ENCODE measurements around the gene DYSF. TPM values are rescaled to one million over a fixed set of nuclear protein-coding genes. Genes with fewer than 3 reads are reported as not detected.

The DYSF gene
- total RNA-seq, 1 experiment from 2014 or later = 0.89 TPM

DNA sequence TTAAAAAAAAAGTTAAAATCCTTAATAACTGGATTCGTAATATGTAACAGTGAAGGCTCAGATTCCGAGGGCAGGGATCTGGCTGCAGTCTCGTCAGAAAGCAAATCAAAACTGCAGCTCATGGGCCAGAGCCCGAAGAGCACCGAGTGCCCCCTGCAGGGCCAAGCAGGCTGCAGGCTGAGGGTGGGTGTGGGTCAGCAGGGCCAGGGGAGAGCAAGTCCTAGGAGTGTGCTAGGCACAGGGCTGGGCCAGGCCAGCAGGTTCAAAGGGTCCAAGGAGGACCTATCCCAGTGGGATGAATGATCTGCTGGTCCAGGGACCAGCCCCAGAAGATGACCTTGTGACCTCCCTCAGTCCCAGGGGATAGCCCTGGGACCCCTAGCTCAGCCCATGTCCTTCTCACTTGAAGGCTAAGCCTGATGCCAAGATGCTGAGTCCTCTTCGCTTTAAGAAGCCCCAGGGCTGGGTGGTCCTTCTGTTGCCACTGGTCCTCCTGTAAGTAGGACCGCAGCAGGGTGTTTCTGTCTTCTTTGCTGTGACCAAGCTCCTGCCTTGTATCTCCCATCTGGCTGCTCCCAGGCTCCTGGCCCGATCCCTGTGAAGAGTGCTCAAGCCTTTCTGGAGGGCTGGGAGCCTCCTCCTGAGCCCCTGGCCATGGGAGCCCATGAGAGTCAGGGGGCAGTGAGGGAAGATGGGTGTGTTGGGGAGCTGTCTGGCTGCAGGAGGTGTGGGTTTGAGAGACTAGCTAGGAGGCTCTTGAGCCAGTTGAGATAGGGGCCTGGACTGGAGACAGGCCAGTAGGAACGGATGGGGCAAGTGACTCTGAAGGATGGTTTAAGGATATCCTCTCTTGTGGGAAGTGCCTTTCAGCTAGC lies 150.7 kb downstream of the DYSF start:
- no peaks in the 10 kb centered on the region for H3K4me1 ChIP-seq (ENCODE audit: control insufficient read depth in 1 of 2, insufficient read depth in 2 of 2, low read length in 2 of 2)
- no peaks in the 10 kb centered on the region for H4K20me1 ChIP-seq (ENCODE audit: insufficient read depth)
- H3K4me2 ChIP-seq (ENCODE audit: low read length) = no peak overlapping the region
- RAD21 ChIA-PET (ENCODE audit: low non-redundant PET in 1 of 2, low total read pairs in 2 of 2, uncharacterized antibody in 2 of 2, unreplicated experiment in 2 of 2) = no interaction called here
- CTCF ChIA-PET = no interaction called here
- POLR2A ChIA-PET = no interaction called here
- no peak for DNase-seq (ENCODE audit: low read depth, low spot score)
- no peaks in the 10 kb centered on the region for H3K9me2 ChIP-seq (ENCODE audit: insufficient read depth)
- H3K79me2 ChIP-seq (ENCODE audit: insufficient read depth, low read length) = no peaks in the 10 kb centered on the region
- no peaks in the 10 kb centered on the region for H3K36me3 ChIP-seq (ENCODE audit: control insufficient read depth in 1 of 2, insufficient read depth in 2 of 2, low read length in 2 of 2)
- H3K27ac ChIP-seq (ENCODE audit: low read depth, low read length) = no peak overlapping the region
- TF ChIP-seq CEBPB (IDR thresholded peaks at IDR 0.05; ENCODE audit: low read depth) = no peak
- no peak for TF ChIP-seq YY1 (IDR thresholded peaks at IDR 0.05; ENCODE audit: extremely low read depth, insufficient replicate concordance, low read depth, low read length)
- no peak for TF ChIP-seq SP1 (IDR thresholded peaks at IDR 0.05; ENCODE audit: low read depth)
- TF ChIP-seq SRF (IDR thresholded peaks at IDR 0.05; ENCODE audit: low read depth) = no peak
- TF ChIP-seq POLR2AphosphoS5 (IDR thresholded peaks at IDR 0.05; ENCODE audit: low read depth, low read length) = no peak
- TF ChIP-seq, protein P1, sequence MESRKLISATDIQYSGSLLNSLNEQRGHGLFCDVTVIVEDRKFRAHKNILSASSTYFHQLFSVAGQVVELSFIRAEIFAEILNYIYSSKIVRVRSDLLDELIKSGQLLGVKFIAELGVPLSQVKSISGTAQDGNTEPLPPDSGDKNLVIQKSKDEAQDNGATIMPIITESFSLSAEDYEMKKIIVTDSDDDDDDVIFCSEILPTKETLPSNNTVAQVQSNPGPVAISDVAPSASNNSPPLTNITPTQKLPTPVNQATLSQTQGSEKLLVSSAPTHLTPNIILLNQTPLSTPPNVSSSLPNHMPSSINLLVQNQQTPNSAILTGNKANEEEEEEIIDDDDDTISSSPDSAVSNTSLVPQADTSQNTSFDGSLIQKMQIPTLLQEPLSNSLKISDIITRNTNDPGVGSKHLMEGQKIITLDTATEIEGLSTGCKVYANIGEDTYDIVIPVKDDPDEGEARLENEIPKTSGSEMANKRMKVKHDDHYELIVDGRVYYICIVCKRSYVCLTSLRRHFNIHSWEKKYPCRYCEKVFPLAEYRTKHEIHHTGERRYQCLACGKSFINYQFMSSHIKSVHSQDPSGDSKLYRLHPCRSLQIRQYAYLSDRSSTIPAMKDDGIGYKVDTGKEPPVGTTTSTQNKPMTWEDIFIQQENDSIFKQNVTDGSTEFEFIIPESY (IDR thresholded peaks at IDR 0.05; ENCODE audit: extremely low read depth, insufficient replicate concordance, low read length) = no peak
- no peak for TF ChIP-seq ELF1 (IDR thresholded peaks at IDR 0.05; ENCODE audit: borderline replicate concordance, low read depth)
- no peak for TF ChIP-seq EZH2phosphoT487 (IDR thresholded peaks at IDR 0.05; ENCODE audit: borderline replicate concordance)
- no peak for TF ChIP-seq MAX (IDR thresholded peaks at IDR 0.05)
- no peak for TF ChIP-seq JUND (IDR thresholded peaks at IDR 0.05)
- TF ChIP-seq ZFX (IDR thresholded peaks at IDR 0.05) = no peak
- no peak for TF ChIP-seq EGR1 (IDR thresholded peaks at IDR 0.05; ENCODE audit: low read depth)
- TF ChIP-seq, protein P2, sequence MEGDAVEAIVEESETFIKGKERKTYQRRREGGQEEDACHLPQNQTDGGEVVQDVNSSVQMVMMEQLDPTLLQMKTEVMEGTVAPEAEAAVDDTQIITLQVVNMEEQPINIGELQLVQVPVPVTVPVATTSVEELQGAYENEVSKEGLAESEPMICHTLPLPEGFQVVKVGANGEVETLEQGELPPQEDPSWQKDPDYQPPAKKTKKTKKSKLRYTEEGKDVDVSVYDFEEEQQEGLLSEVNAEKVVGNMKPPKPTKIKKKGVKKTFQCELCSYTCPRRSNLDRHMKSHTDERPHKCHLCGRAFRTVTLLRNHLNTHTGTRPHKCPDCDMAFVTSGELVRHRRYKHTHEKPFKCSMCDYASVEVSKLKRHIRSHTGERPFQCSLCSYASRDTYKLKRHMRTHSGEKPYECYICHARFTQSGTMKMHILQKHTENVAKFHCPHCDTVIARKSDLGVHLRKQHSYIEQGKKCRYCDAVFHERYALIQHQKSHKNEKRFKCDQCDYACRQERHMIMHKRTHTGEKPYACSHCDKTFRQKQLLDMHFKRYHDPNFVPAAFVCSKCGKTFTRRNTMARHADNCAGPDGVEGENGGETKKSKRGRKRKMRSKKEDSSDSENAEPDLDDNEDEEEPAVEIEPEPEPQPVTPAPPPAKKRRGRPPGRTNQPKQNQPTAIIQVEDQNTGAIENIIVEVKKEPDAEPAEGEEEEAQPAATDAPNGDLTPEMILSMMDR (IDR thresholded peaks at IDR 0.05 in 2 of 3, conservative IDR thresholded peaks at IDR 0.05 in 1 of 3; ENCODE audit: borderline replicate concordance in 1 of 3, insufficient read depth in 1 of 3, low read depth in 2 of 3, low read length in 2 of 3) = no peak
- no peak for TF ChIP-seq TCF7L2 (IDR thresholded peaks at IDR 0.05; ENCODE audit: borderline replicate concordance, extremely low read depth, insufficient read depth, insufficient read length)
- TF ChIP-seq, protein P3, sequence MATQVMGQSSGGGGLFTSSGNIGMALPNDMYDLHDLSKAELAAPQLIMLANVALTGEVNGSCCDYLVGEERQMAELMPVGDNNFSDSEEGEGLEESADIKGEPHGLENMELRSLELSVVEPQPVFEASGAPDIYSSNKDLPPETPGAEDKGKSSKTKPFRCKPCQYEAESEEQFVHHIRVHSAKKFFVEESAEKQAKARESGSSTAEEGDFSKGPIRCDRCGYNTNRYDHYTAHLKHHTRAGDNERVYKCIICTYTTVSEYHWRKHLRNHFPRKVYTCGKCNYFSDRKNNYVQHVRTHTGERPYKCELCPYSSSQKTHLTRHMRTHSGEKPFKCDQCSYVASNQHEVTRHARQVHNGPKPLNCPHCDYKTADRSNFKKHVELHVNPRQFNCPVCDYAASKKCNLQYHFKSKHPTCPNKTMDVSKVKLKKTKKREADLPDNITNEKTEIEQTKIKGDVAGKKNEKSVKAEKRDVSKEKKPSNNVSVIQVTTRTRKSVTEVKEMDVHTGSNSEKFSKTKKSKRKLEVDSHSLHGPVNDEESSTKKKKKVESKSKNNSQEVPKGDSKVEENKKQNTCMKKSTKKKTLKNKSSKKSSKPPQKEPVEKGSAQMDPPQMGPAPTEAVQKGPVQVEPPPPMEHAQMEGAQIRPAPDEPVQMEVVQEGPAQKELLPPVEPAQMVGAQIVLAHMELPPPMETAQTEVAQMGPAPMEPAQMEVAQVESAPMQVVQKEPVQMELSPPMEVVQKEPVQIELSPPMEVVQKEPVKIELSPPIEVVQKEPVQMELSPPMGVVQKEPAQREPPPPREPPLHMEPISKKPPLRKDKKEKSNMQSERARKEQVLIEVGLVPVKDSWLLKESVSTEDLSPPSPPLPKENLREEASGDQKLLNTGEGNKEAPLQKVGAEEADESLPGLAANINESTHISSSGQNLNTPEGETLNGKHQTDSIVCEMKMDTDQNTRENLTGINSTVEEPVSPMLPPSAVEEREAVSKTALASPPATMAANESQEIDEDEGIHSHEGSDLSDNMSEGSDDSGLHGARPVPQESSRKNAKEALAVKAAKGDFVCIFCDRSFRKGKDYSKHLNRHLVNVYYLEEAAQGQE (IDR thresholded peaks at IDR 0.05; ENCODE audit: low read depth) = no peak
- TF ChIP-seq CBX3 (IDR thresholded peaks at IDR 0.05; ENCODE audit: low read depth) = no peak
- intact Hi-C loops (cut with micrococcal nuclease) = no loop called here
- ATAC-seq = no peak
- H3K9ac ChIP-seq (ENCODE audit: low read length) = no peak overlapping the region
- no peak overlapping the region for H2AFZ ChIP-seq (ENCODE audit: low read depth, low read length, poor library complexity, severe bottlenecking)
- BruUV-seq (replicated peaks) = no TSS peak
- peaks cover 14% of the 10 kb centered on the region; the same call in 1 of the 2 replicates for H3K27me3 ChIP-seq (ENCODE audit: insufficient read depth, low read length)
- no peak overlapping the region for H3K4me3 ChIP-seq (replicated peaks in 1 of 2; ENCODE audit: low read depth in 1 of 2, low read length in 2 of 2)
- no peaks in the 10 kb centered on the region for H3K9me3 ChIP-seq (ENCODE audit: control insufficient read depth in 1 of 2, insufficient read depth in 1 of 2, low read depth in 1 of 2, low read length in 2 of 2)
